Suprapubic skin (tissue), 4 donors: ENCODE data around the gene CNNM2. TPM values are rescaled to one million over a fixed set of nuclear protein-coding genes. Genes with fewer than 3 reads are reported as not detected.

Source experiments
- total RNA-seq, 4 donors: library from RNA; depleted of rRNA; stranded (reverse); fragments of >200 nt; gene quantifications; one replicate each; pipeline ENCODE4 v1.1.0, GENCODE V29; 2016

The CNNM2 gene
- total RNA-seq, 4 donors from 2014 or later = 8.7 to 16.9 (median 12.9) TPM

Other genes starting within 250 kb of the CNNM2 start
- 1 to 10 TPM; 3.4 to 6.0 (median 3.8) TPM for gene ARL3, start 203.9 kb upstream of the CNNM2 start, total RNA-seq
- 1 to 10 TPM; 1.9 to 5.6 (median 3.1) TPM for gene SFXN2, start 203.7 kb upstream of the CNNM2 start, total RNA-seq
- 100 to 1,000 TPM; 103 to 166 (median 125) TPM for gene WBP1L, start 174.3 kb upstream of the CNNM2 start, total RNA-seq
- not detected for gene CYP17A1, start 80.9 kb upstream of the CNNM2 start, total RNA-seq
- 10 to 100 TPM; 20.7 to 27.2 (median 25.4) TPM for gene BORCS7, start 64.0 kb upstream of the CNNM2 start, total RNA-seq
- 1 to 10 TPM; 1.4 to 4.7 (median 3.6) TPM for gene AS3MT, start 48.8 kb upstream of the CNNM2 start, total RNA-seq